Measurements from ENCODE around the gene ZEB2.

DNA sequence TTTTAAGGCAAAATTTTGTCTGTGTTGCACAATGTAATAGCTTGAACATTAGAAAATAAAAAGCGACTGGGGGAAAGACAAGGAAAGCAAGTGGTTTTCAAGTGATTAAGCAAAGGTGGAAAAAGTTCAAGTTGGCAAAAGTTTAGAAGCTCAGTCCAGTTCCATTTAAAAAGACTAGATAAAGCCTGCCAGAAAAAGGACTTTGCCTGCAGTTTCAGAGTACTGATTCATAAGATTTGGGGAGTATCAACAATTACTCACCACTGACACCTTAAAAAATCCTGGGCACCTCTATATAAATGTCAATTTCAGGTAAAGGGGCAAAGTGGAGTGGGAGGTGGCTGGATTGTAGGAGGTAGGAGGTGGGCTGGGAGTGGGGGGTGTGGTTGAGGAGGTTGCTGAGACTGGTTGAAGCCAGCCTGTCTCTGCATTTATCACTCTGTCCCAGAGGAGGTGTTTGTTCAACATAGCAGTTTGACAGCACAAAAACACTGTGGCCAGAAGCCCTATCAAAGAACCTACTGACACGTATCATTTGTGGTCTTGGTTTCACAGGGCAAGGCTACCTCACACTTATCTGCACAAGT is 14.6 kb downstream of the ZEB2 start:
- TF ChIP-seq CTCF (IDR thresholded peaks at IDR 0.05), result no peak
- no peak for TF ChIP-seq EZH2 (IDR thresholded peaks at IDR 0.05)
- TF ChIP-seq EZH2phosphoT487 (IDR thresholded peaks at IDR 0.05), result no peak
